NCI-H524 (cell line): Measurements from ENCODE around the gene ARMC2.
"Not testable (repeated sequence)": the region's sequence is repeated elsewhere in the genome, so short reads cannot be mapped to it uniquely, and the experiment has no call there.

Experiments used
- DNase-seq, 2 experiments: peaks; one replicate each; lab custom pipeline; 2025; lab: John Stamatoyannopoulos, UW

Gene ARMC2

GRCh38 chr6:108848116-108848868 lies at the start of gene ARMC2:
ARMC2 (plus strand) TSS chr6:108848422; CDS start chr6:108854268, 5,846 bp downstream.
- peak; percentile 79 to 86 for DNase-seq

- no peak for DNase-seq
Measured at GRCh38 chr6:108798670-108799353, 49.4 kb upstream of the ARMC2 start.

GRCh38 chr6:108799354-108799717 lies 48.9 kb upstream of the ARMC2 start:
- no peak for DNase-seq

- DNase-seq, result no peak
Measured at GRCh38 chr6:108799791-108800190, 48.4 kb upstream of the ARMC2 start.

GRCh38 chr6:108800427-108800864 lies 47.8 kb upstream of the ARMC2 start:
- no peak for DNase-seq

GRCh38 chr6:108801366-108801765 lies 46.9 kb upstream of the ARMC2 start:
- peak in 1 of 2 experiments; percentile 57 for DNase-seq

- no peak for DNase-seq
Measured at GRCh38 chr6:108803982-108804490, 44.2 kb upstream of the ARMC2 start.

- DNase-seq, result peak; percentile 67 to 76
Measured at GRCh38 chr6:108804956-108805355, 43.3 kb upstream of the ARMC2 start.

GRCh38 chr6:108805611-108806167 lies 42.5 kb upstream of the ARMC2 start:
- peak; percentile 22 to 29 for DNase-seq

- no peak for DNase-seq
Measured at GRCh38 chr6:108806171-108806570, 42.1 kb upstream of the ARMC2 start.

GRCh38 chr6:108806665-108807064 lies 41.6 kb upstream of the ARMC2 start:
- DNase-seq, result no peak

- no peak for DNase-seq
Measured at GRCh38 chr6:108807928-108808327, 40.3 kb upstream of the ARMC2 start.

GRCh38 chr6:108809211-108809610 lies 39.0 kb upstream of the ARMC2 start:
- DNase-seq, result no peak

- no peak for DNase-seq
Measured at GRCh38 chr6:108810057-108810643, 38.1 kb upstream of the ARMC2 start.

- no peak for DNase-seq
Measured at GRCh38 chr6:108811490-108811889, 36.7 kb upstream of the ARMC2 start.

- not testable (repeated sequence) for DNase-seq
Measured at GRCh38 chr6:108813218-108813617, 35.0 kb upstream of the ARMC2 start.

GRCh38 chr6:108817276-108817675 lies 30.9 kb upstream of the ARMC2 start:
- DNase-seq, result not testable (repeated sequence)

GRCh38 chr6:108820006-108820405 lies 28.2 kb upstream of the ARMC2 start:
- DNase-seq, result no peak

GRCh38 chr6:108822401-108822800 lies 25.8 kb upstream of the ARMC2 start:
- DNase-seq, result no peak

GRCh38 chr6:108825326-108825725 lies 22.9 kb upstream of the ARMC2 start:
- DNase-seq, result no peak

GRCh38 chr6:108831104-108831503 lies 17.1 kb upstream of the ARMC2 start:
- DNase-seq, result no peak

- DNase-seq, result no peak
Measured at GRCh38 chr6:108832738-108833137, 15.5 kb upstream of the ARMC2 start.
